ENCODE measurements around the gene AHRR.
A peak's percentile ranks its signal among the peaks of the same experiment; 100 is the strongest.
"Not testable (repeated sequence)": the region's sequence is repeated elsewhere in the genome, so short reads cannot be mapped to it uniquely, and the experiment has no call there.

The AHRR gene

DNA sequence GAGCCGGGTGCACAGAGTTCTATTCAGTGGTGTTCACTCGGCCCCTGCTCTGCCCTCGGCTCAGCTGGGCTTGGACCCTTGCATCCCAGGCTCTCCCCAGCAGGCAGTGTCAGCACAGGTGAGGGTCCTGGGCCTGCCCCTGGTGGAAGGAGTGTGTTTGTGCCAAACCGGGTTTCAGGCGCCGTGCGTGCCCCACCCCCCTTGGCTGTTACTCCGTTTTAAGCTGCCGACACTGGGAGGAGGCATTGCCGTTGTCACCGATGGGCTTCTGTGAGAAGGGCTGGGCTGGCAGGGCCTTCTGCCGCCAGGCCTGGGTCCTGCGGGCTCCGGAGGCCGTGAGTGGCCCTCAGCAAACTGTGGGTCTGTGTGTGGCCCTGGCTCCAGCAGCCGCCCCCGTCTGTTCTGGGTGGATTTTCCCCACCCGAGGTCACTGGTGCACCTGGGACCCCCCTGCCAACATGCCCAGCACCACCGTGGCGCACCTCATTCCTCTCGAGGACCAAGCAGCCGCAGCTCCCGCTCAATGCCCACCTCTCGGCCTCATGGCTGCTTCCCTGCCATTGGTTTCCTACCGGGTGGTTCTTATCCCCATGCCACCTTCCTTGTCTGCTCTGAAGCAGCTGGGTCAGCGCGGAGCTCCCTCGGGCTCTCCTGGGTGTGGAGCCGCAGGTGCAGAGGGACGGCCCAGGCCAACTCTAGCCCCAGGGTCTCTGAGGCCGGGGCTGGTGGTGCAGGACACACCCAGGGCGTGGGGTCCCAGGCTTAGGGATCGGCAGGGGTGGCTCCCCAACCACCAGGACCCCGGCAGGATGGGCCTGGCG lies 77.2 kb downstream of the AHRR start:
- no peak for DNase-seq

DNA sequence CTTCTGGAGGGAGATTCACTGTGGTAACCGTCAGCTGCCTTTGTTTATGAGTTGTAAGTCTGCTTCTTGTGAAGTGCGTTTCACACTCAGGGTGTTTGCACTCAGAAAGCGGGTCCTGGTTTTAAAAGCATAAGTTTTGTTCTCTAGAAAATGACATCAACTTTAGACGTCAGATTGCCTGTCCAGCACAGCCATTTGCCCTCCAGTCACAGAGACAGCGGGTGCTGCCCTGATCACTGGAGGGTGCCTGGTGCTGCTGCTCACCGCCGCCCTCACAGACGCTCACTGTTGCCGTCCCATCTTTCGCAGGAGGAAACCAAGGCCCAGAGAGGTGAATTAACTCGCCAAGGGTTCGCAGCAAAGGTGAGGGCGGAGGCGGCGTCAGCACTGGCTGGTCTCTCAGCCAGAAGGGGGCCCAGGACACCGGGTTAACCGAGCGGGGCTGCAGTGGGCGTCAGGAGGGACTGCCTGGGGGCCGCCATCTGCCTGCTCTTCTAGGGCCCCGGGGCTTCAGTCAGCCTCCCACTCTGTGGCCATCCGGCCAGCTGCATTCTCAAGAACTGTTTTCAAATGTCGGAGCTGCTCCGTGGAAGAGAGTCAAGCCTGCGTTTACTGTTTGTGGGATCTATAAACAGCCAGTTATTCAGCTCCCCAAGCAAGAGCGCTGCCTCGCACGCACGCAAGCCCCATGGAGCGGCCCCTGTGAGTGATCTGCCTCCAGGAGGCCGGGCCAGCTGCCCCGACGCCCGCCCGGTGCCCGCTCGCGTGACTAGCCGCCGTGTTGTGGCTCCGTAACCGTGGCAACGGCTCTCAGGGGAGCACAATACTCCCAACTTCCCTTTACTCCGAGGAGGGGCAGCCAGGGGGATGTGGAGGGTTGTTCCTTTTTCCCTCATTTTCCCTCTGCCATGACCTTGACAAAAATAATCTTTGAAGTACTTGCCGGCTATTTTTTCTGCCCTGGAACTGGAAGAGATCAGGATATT lies 78.1 kb downstream of the AHRR start:
- peak; percentile 65 for DNase-seq

DNA sequence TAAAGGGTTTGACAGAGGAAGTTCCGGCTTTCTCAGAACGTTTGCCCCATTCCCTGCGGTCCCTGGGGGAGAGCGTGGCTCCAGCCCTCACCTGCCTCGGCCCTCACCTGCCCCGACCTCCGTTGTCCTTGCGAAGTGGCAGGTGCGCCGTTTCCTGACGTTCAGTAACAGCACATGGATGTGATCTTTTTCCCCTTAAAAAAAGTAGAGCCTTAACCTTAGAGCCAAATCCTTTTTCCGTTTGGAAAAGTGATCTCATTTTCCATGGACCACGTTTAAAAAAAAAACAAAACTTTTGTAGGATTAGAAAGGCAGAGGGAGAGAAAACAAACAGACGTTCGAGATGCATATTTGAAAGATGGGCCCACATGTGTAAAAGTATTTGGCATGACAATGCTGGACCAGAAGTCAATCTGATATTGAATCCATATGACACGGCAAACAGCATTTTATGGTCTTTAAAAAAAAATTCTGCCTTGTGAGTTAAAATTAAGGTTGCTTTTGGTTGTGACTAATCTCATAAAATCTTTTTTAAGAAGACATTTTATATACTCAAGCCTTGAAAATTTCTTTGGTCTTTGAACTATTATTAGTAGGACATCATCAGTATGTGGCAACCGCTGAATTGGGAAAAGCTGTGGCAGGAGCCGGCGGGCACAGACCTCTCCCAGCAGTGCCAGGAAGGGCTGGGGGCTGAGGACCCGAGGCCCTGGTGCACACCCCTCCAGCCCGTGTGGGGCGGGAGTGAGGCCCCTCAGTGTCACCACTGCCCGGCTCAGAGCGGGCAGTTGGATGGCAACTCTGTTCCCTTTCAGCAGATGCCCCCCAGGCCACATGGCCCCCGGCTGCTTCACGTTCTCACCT lies 79.0 kb downstream of the AHRR start:
- DNase-seq: no peak

DNA sequence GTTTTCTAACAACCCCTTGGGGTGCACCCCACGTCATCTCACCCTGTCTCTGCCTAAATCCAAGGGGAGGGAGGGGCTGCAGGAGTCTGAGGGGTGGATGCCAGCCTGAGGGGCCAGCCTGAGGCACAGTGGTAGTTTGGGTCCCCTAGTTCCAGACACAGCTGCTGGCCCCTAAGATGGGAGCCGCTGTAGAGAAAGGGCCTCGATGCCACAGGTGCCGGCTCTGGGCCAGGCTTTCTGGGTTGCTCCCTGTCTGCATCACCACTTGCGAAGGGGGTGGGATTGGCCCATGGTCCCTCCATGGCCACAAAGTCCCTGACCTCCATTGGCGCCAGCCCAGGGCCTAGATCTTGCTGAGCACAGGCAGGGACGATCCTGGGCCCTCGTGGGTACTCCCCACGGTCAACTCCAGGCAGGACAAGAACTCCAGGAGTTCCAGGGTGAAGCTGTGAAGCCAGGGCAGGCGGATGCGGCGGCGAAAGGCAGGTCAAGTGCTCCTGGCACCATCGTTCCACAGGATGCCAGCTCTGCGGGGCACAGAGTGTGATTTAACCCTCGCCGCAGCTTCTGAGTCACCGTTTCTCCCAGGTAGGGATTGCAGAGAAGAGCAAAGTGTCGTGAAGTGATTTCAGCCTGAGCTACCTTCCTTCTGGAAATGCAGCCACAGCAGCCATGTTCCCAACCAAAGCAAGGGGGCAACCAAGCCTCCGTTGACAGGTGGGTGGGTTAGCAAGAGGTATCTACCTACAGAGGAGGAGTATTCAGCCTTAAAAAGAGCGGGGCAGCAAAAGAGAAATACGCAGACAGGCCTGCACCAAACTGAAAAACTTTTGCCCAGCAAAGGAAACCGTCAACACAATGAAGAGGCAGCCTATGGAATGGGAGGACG lies 79.9 kb downstream of the AHRR start:
- DNase-seq: no peak

DNA sequence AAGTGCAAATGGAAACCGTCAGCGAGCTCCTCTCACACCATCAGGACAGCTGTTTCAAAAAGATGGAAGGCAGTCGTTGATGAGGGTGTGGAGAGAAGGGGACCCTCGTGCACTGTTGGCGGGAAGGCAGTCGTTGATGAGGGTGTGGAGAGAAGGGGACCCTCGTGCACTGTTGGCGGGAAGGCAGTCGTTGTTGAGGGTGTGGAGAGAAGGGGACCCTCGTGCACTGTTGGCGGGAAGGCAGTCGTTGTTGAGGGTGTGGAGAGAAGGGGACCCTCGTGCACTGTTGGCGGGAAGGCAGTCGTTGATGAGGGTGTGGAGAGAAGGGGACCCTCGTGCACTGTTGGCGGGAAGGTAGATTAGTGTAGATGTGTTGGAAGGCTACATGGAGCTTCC lies 80.7 kb downstream of the AHRR start:
- not testable (repeated sequence) for DNase-seq

DNA sequence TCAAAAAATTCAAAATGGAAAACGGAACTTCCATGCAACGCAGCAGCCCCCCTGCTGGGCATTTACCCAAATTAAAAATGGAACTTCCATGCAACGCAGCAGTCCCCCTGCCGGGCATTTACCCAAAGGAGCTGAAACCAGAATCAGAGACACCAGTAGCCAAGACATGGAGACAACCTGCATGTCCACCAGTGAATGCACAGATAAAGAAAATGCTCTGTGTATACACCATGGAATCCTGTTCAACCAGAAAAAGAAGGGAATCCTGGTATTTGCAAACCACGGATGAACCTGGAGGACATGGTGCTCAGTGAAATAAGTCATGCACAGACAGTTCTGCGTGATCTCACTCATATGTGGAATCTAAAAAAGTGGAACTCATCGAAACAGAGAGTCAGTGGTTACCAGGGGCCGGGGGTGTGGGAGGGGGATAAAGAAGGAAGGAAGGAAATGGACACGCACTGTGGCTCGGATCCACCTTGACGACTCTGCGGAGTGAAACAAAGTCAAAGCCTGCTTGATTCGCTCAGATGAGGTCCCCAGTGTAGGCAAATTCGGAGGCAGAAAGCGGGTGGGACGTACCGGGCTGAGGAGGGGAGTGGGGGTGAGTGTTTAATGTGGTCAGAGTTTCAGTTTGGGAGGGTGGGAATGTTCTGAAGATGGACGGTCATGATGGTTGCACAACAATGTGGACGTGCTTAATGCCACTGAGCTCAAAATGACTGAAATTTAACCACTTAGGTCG lies 81.3 kb downstream of the AHRR start:
- DNase-seq: no peak

DNA sequence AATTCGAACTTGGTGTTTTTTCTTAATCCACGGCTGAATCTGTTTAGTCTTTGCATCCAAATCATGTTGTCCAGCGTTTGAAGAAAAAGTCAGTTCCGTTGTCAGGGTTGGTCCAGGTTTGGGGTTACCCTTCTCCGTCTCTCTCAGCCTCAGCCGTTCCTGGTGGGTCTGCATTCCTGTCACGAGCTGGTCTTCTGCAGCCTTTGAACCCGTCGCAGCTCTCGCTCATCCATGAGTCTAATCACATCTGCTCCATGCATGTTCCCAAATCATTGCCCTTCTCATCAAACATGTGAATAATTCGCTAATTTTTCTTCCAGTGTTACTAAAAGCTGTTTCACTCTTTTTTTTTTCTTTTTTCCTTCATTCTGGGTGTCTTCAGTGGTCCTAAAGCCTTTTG lies 82.5 kb downstream of the AHRR start:
- DNase-seq: no peak

DNA sequence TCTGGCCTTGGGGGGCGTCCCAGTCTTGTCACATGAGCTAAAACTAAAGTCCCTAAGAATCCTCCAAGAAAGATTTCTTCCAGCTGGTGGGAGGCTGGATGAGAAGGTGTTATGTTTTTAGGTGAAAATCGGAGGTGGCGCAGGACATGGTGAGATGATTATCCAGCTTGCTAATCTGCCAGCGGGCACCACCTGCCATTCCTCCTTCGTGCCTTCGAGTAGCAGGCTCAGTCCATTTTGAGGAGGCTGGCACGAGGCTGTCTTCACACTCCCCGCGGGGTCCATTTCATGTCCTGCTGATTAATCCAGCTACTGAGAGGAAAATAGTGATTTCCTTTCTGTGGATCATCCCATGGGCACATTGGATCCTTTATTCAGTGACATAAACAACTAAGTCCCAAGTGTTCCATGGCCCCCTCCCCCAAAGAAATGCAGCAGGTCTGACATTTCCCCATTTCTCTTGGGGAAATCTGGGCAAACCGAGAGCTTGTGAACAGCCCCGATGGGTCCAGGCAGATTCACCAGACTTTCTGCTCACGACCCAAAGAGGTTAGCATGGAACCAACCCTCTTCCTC lies 83.2 kb downstream of the AHRR start:
- no peak for DNase-seq

DNA sequence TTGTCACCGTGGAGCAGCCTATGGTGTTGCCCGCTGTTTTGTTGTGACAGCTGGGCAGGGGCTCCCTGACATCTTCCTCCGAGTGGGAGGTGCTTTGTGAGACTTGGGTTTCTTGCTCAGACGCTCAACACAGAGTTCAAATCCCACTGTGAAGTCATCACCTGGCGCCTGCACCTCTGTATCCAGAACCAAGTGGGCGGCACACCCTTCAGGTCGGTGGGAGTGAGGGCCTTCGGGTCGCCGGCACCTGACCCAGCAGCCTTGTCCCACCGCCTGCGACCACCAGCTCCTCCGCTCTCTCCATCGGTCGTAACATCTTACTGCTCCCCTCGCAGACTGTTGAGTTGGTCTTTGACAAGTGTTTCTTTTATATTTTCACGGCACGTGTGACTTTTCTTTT lies 83.9 kb downstream of the AHRR start:
- DNase-seq: no peak

DNA sequence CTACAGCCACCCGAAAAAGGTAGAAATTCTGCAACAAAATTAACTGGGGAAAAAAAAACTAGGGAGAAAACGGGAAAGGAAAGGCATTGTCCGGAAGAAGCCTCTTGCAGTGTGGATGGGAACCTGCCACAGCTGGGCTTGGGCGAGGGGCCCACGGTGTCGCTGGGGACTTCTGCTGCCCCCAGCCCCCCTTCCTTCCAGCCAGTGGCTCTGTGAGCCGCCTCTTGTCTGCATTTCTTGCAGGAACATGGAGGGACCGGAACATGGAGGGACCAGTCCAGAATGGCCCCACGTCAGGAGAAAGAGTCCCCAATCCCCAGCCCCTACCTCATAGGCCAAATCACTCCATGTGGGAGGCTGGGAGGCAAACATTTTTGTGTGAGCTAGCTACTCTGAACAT lies 84.5 kb downstream of the AHRR start:
- no peak for DNase-seq

DNA sequence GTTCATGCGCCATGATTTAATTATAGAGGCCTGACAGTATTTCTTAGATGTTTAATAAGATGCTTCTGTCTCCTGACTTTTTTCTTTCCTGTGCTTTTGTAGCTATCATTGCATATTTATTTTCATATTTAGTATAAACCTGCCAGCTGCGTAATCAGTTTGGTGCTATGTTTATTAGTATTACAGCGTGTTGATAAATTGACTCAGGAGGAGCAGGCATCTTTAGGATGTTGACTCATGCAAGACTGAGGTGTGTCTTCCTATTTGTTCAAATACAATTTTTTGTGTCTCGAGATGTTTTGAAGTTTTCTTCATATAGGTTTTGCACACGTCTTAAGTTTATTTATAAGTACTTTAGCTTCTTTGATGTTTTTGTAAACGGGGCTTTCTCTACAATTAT lies 85.5 kb downstream of the AHRR start:
- DNase-seq: no peak

DNA sequence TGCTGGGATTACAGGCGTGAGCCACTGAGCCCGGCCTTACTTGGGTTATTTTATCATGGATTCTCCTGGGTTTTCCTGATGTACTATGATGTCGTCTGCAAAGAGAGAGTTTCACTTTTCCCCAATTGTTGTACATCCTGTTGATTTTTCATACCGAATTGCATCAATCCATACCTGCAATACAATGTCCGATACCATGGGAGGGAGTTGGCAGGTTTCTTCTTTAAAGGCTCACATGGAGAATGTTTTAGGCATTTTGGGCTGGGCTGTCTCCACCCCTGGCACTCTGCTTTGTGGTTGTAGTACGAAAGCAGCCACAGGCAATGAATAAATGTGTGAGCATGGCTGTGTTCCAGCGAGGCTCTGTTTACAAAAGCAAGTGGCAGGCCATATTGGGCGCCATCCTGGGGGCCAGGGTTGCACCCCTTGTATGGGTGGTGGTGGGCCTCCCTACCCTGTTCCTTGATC lies 86.3 kb downstream of the AHRR start:
- DNase-seq: no peak

DNA sequence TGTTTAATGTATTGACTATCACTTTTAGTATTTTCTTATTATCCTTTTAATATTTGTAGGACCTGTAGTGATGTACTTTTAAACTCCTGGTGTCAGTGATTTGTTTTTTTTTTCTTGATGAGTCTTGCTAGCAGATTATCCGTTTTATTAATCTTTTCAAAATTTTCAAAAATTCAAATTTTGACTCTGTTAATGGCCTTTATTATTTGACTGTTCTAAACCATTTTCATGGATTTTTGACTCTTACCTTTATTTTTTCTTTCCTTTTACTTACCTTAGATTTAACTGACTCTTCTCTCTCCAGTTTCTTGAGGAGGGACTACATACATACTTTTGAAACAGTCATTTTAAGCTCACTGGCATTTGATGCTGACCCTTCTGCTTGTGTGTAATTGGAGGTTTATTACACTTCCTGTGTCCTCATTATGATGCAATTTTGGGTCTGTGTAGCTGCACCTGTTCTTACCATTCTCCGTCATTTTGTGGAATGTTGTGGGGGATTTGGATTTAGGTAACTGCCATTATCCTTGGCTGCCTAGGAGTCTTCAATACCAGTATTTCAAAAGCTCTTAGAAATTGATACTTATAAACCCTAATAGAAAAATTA lies 89.5 kb downstream of the AHRR start:
- DNase-seq: no peak

DNA sequence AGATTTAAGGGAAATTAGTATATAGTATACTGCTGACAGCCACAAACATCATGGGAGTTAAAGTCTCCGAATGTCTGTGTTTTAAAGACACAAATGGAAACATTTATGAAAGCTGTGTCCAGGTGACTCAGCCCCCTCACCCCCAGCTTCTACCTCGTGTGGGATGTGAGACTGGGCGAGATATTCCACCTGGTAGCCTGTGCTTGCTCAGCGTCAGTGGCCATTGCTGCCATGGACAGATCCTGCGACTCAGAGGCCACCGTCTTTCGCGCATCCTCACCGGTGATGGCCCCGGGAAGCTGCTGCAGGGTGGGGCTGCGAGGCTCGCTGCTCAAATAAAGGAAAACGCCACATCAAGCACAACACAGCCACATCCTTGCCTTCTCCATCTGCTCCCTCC lies 90.2 kb downstream of the AHRR start:
- peak; percentile 51 for DNase-seq

DNA sequence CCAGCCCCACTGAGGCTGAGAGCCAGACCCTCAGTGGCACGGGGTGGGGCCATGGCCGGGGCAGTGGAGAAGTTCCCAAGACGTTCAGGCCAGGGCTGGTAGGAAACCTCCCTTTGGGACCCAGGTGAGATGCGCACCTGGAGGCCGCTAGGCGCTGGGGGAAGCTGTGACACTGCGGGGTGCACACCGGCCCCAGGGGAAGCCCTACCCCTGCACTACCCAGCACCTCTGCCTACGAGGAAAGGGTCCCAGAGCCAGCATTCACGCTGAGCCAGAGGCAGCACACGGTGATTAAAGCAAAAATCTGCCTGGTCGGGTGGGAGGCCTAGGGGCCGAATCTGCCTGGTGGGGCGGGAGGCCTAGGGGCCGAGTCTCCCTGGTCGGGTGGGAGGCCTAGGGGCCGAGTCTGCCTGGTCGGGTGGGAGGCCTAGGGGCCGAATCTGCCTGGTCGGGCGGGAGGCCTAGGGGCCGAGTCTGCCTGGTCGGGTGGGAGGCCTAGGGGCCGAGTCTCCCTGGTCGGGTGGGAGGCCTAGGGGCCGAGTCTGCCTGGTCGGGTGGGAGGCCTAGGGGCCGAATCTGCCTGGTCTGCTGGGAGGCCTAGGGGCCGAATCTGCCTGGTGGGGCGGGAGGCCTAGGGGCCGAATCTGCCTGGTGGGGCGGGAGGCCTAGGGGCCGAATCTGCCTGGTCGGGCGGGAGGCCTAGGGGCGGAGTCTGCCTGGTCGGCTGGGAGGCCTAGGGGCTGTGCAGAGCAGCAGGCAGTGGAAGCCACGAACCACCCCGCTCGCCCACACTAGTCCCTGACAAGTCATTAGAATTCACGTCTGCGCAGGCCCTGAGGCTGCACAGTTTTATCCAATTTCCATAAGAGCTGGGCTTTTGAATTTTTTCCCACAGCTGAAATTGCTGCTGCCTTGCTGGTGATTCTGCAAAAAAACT lies 93.7 kb downstream of the AHRR start:
- DNase-seq: not testable (repeated sequence)

DNA sequence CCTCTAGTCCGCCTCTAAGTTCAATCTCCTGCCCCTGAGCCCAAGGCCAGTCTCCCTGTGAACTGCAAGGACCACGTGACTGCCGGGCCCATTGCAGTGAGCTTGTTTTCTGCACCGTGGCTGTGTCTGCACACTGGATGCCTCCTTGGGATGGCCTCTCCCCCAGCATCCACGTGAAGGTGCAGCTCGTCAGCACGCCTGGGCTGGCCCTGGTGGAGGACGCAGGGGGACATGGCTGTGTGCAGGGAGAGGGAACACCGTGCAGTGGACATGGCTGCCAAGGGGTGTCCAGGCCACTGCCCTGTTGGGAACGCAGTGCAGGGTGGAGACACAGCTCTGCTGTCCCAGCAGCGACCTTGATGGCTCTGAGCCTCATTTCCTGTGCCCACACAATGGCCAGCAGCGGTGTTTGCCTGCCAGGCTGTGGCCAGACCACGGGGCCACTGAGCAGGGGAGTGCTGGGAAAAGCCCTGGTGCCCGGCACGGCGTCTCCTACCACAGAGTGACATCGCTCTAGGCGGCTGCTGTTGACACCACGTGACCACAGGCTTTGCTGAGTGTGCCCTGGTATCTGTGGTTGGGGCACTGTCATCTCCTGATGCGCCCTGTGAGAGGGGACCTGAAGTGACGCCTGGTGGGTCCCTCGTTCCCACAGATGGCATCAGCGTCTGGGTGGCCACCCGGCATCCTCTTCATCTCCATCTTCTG lies 94.6 kb downstream of the AHRR start:
- DNase-seq: no peak

DNA sequence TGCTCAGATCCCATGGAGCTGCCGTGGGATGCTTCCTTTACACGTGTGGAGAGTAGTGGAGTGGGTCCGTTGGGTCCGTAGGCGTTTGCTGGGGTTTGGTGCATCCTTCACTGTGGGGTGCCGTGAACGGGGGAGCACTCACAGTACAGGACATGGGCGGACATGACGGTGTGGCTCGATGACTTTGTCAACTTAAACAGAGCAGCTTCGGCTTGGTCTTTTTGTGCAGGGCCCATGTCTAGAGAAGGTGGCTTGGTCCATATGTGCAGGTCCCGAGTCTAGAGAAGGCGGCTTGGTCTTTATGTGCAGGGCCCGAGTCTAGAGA lies 95.1 kb downstream of the AHRR start:
- no peak for DNase-seq

Data from stimulated activated CD4-positive, alpha-beta T cell treated with anti-CD3 and anti-CD28 coated beads, Interleukin-1b, Interleukin-23, amount 100 ng/mL, for 48 hours (primary cell).